Measurements from ENCODE around the gene MAP2K4.
A peak's percentile ranks its signal among the peaks of the same experiment; 100 is the strongest.
"Not testable (repeated sequence)": the region's sequence is repeated elsewhere in the genome, so short reads cannot be mapped to it uniquely, and the experiment has no call there.

Gene MAP2K4

GRCh38 chr17:12020642-12021622 is at the start of gene MAP2K4:
Gene MAP2K4, plus strand, starts transcription at chr17:12020877. Its CDS starts 10 bp downstream, at chr17:12020887.
- DNase-seq = no peak

- DNase-seq = not testable (repeated sequence)
Observed at GRCh38 chr17:11972741-11973140, 47.9 kb upstream of the MAP2K4 start.

- no peak for DNase-seq
Observed at GRCh38 chr17:11979795-11980194, 40.9 kb upstream of the MAP2K4 start.

- DNase-seq = no peak
Observed at GRCh38 chr17:11980813-11981212, 39.9 kb upstream of the MAP2K4 start.

GRCh38 chr17:11981862-11982261 is 38.8 kb upstream of the MAP2K4 start:
- no peak for DNase-seq

GRCh38 chr17:11986179-11986941 is 34.3 kb upstream of the MAP2K4 start:
- no peak for DNase-seq

- no peak for DNase-seq
Observed at GRCh38 chr17:11986942-11987329, 33.7 kb upstream of the MAP2K4 start.

GRCh38 chr17:11990363-11990983 is 30.2 kb upstream of the MAP2K4 start:
- no peak for DNase-seq

GRCh38 chr17:11991461-11991860 is 29.2 kb upstream of the MAP2K4 start:
- DNase-seq = no peak

GRCh38 chr17:11996722-11997146 is 23.9 kb upstream of the MAP2K4 start:
- DNase-seq = no peak

- peak; percentile 65 for DNase-seq
Observed at GRCh38 chr17:11997147-11997971, 23.3 kb upstream of the MAP2K4 start, which contains the start of gene ZNF18. Gene ZNF18, minus strand, starts transcription at chr17:11997475. Its CDS starts 4,646 bp downstream, at chr17:11992829.

- no peak for DNase-seq
Observed at GRCh38 chr17:11997972-11998233, 22.8 kb upstream of the MAP2K4 start.

GRCh38 chr17:11999696-12000095 is 21.0 kb upstream of the MAP2K4 start:
- DNase-seq = no peak

- no peak for DNase-seq
Observed at GRCh38 chr17:12007466-12007865, 13.2 kb upstream of the MAP2K4 start.

GRCh38 chr17:12021623-12022140 is 1.0 kb downstream of the MAP2K4 start:
- no peak for DNase-seq

- DNase-seq = no peak
Observed at GRCh38 chr17:12022310-12022709, 1.6 kb downstream of the MAP2K4 start.

GRCh38 chr17:12024327-12024726 is 3.6 kb downstream of the MAP2K4 start:
- no peak for DNase-seq

- no peak for DNase-seq
Observed at GRCh38 chr17:12027658-12028057, 7.0 kb downstream of the MAP2K4 start.

- DNase-seq = no peak
Observed at GRCh38 chr17:12028611-12029010, 7.9 kb downstream of the MAP2K4 start.

GRCh38 chr17:12034538-12034937 is 13.9 kb downstream of the MAP2K4 start:
- no peak for DNase-seq

- DNase-seq = no peak
Observed at GRCh38 chr17:12035673-12036072, 15.0 kb downstream of the MAP2K4 start.

- DNase-seq = no peak
Observed at GRCh38 chr17:12037970-12038369, 17.3 kb downstream of the MAP2K4 start.
